22Rv1 (cell line): ENCODE results near the gene NECTIN1.

Experiments
- ZFX ChIP-seq: fragments of 450-650 bp; IDR thresholded peaks from 2 replicates; pipeline ENCODE4 v1.6.1; 2017; ENCODE audit warnings: antibody characterized with exemption, borderline replicate concordance
- TF ChIP-seq, protein P1 (sequence below): fragments of 450-650 bp; IDR thresholded peaks from 2 replicates; pipeline ENCODE4 v1.5.1; 2017; ENCODE audit warnings: mild to moderate bottlenecking

DNA sequence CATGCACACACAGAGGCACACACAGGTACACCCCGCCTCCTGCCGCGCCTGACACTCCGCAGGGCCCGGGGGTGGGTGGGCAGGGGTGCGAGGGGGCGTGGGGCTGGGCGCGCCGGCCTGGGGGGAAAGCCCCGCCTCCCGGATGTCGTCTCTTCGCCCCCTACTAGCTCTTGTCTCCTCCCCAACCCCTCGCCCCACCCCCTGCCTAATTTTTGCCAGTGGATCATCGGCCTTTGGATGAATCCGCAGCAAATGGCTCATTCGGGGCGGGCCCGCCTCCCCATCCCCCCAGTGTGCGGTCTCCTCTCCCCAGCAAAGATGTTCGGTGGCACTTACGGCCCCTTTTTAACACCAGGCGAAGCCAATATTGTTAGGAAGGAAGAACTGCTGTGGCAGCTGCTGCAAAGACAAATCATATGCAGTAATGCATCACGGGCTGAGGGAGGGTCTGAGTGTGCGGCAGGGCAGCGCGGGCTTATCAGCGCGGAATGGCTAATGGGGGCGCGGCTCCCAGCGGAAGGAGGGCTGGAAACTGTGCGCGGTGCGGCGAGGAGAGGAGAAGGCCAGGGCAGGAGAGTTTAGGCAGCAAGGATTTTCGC is 13.4 kb upstream of the NECTIN1 start:
- TF ChIP-seq, protein P1, sequence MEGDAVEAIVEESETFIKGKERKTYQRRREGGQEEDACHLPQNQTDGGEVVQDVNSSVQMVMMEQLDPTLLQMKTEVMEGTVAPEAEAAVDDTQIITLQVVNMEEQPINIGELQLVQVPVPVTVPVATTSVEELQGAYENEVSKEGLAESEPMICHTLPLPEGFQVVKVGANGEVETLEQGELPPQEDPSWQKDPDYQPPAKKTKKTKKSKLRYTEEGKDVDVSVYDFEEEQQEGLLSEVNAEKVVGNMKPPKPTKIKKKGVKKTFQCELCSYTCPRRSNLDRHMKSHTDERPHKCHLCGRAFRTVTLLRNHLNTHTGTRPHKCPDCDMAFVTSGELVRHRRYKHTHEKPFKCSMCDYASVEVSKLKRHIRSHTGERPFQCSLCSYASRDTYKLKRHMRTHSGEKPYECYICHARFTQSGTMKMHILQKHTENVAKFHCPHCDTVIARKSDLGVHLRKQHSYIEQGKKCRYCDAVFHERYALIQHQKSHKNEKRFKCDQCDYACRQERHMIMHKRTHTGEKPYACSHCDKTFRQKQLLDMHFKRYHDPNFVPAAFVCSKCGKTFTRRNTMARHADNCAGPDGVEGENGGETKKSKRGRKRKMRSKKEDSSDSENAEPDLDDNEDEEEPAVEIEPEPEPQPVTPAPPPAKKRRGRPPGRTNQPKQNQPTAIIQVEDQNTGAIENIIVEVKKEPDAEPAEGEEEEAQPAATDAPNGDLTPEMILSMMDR = no peak
- no peak for TF ChIP-seq ZFX
